Measurements from ENCODE around the gene CD300LF.

Gene CD300LF

GRCh38 chr17:74649909-74650308 lies 62.8 kb downstream of the CD300LF start:
- Histone ChIP-seq H3K27me3 (replicated peaks; ENCODE audit: control insufficient read depth, insufficient read depth, low read length, poor library complexity, severe bottlenecking) (peaks cover 12% of the 10 kb centered on the region), H3K27ac (ENCODE audit: insufficient read depth, low read length, poor library complexity, severe bottlenecking) (no peak overlapping the region), H3K9me3 (ENCODE audit: control insufficient read depth, low read length) (no peaks in the 10 kb centered on the region), H3K4me3 (ENCODE audit: insufficient read depth, low read depth, low read length, poor library complexity, severe bottlenecking) (no peak overlapping the region), H3K4me1 (ENCODE audit: control insufficient read depth, insufficient read depth, low read length, poor library complexity, severe bottlenecking) (no peaks in the 10 kb centered on the region), H3K36me3 (ENCODE audit: control insufficient read depth, insufficient read depth, low read length) (no peaks in the 10 kb centered on the region)
- DNase-seq, result no peak

DNA sequence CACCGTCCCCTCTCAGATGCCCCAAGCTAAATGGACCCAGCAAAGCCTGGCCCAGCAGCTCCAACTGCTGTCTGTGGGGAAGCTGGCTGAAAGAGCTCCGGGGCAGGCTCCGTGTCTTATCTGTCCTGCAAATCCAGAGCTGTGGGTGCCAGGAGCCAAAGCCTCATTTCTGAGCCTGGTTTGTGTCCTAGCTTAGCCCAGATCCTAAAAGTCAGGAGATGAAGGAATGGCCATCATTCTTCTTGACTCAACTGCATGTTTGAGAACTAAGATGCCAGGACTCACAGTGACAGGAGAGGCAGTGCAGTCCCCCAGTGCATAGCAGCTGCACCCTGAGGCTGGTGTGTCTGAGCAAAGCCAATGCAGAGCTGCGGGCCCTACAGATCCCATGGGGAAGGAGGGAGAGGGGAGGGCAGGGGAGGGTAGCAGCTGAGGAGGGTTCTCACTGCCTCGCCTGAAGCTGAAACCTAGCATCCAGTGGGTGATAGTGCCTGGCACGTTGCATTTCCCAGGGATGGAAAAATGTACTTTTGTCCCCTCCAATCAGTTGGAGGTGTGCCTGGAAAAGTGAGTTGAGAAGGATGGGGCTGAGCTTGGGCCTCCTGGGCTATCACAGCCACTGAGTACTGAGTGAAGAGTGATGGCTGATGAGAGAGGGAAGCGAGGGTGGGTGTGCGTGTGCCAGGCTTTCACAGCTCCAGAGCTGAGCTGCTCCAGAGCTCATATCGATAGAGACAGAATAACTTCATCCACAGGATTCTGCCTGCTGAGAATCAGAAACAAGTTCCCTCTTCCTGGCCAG lies 64.7 kb downstream of the CD300LF start:
- Histone ChIP-seq H3K27me3 (replicated peaks; ENCODE audit: control insufficient read depth, insufficient read depth, low read length, poor library complexity, severe bottlenecking) (peaks cover 12% of the 10 kb centered on the region), H3K4me1 (ENCODE audit: control insufficient read depth, insufficient read depth, low read length, poor library complexity, severe bottlenecking) (no peaks in the 10 kb centered on the region)
- DNase-seq, result no peak

GRCh38 chr17:74646231-74646630 lies 66.5 kb downstream of the CD300LF start:
- H3K4me3 ChIP-seq (ENCODE audit: insufficient read depth, low read depth, low read length, poor library complexity, severe bottlenecking), result no peak overlapping the region
- H3K36me3 ChIP-seq (ENCODE audit: control insufficient read depth, insufficient read depth, low read length), result no peaks in the 10 kb centered on the region
- no peaks in the 10 kb centered on the region for H3K4me1 ChIP-seq (ENCODE audit: control insufficient read depth, insufficient read depth, low read length, poor library complexity, severe bottlenecking)
- peaks cover 12% of the 10 kb centered on the region for H3K27me3 ChIP-seq (replicated peaks; ENCODE audit: control insufficient read depth, insufficient read depth, low read length, poor library complexity, severe bottlenecking)
- H3K9me3 ChIP-seq (ENCODE audit: control insufficient read depth, low read length), result no peaks in the 10 kb centered on the region
- no peak for DNase-seq
- H3K27ac ChIP-seq (ENCODE audit: insufficient read depth, low read length, poor library complexity, severe bottlenecking), result no peak overlapping the region

More for the DNA sequence above, 64.7 kb downstream of the CD300LF start:
- no peaks in the 10 kb centered on the region for H3K9me3 ChIP-seq (ENCODE audit: control insufficient read depth, low read length)
- no peak overlapping the region for H3K27ac ChIP-seq (ENCODE audit: insufficient read depth, low read length, poor library complexity, severe bottlenecking)
- no peak overlapping the region for H3K4me3 ChIP-seq (ENCODE audit: insufficient read depth, low read depth, low read length, poor library complexity, severe bottlenecking)
- no peaks in the 10 kb centered on the region for H3K36me3 ChIP-seq (ENCODE audit: control insufficient read depth, insufficient read depth, low read length)

GRCh38 chr17:74645010-74645409 lies 67.7 kb downstream of the CD300LF start:
- peaks cover under 1% of the 10 kb centered on the region for H3K27me3 ChIP-seq (replicated peaks; ENCODE audit: control insufficient read depth, insufficient read depth, low read length, poor library complexity, severe bottlenecking)
- H3K4me3 ChIP-seq (ENCODE audit: insufficient read depth, low read depth, low read length, poor library complexity, severe bottlenecking), result no peak overlapping the region
- H3K36me3 ChIP-seq (ENCODE audit: control insufficient read depth, insufficient read depth, low read length), result no peaks in the 10 kb centered on the region
- H3K9me3 ChIP-seq (ENCODE audit: control insufficient read depth, low read length), result no peaks in the 10 kb centered on the region
- peaks cover 4% of the 10 kb centered on the region for H3K4me1 ChIP-seq (ENCODE audit: control insufficient read depth, insufficient read depth, low read length, poor library complexity, severe bottlenecking)
- DNase-seq, result no peak
- no peak overlapping the region for H3K27ac ChIP-seq (ENCODE audit: insufficient read depth, low read length, poor library complexity, severe bottlenecking)

DNA sequence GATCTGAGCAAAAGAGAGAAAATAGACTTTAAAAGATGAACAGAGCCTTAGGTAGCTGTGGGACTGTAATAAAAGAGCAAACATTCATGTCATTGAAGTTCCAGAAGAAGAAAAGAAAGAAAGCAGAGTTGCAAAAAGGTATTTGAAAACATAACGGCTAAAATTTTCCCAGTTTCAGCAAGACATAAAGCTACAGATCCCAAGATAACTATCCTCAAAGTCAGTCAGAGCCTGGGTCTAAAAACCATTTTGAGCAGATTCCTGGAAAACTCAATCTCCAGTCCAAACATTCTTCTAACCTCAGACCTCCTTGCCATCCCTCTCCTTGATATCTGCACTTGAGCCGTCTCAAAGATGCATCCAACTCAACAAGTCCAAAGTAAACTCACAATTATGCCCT lies 68.3 kb downstream of the CD300LF start:
- Histone ChIP-seq H3K4me1 (ENCODE audit: control insufficient read depth, insufficient read depth, low read length, poor library complexity, severe bottlenecking) (peaks cover 8% of the 10 kb centered on the region), H3K27me3 (replicated peaks; ENCODE audit: control insufficient read depth, insufficient read depth, low read length, poor library complexity, severe bottlenecking) (no peaks in the 10 kb centered on the region), H3K27ac (ENCODE audit: insufficient read depth, low read length, poor library complexity, severe bottlenecking) (no peak overlapping the region), H3K36me3 (ENCODE audit: control insufficient read depth, insufficient read depth, low read length) (no peaks in the 10 kb centered on the region), H3K4me3 (ENCODE audit: insufficient read depth, low read depth, low read length, poor library complexity, severe bottlenecking) (no peak overlapping the region), H3K9me3 (ENCODE audit: control insufficient read depth, low read length) (no peaks in the 10 kb centered on the region)
- DNase-seq, result no peak
